ENCODE data around the gene ADRA2C.

ADRA2C gene

GRCh38 chr4:3801931-3802550 is 35.9 kb downstream of the ADRA2C start:
- no peak for TF ChIP-seq TCF12 (IDR thresholded peaks at IDR 0.05; ENCODE audit: low read depth)
- TF ChIP-seq RAD21 (IDR thresholded peaks at IDR 0.05; ENCODE audit: low read depth), result no peak
- TF ChIP-seq, protein P1, sequence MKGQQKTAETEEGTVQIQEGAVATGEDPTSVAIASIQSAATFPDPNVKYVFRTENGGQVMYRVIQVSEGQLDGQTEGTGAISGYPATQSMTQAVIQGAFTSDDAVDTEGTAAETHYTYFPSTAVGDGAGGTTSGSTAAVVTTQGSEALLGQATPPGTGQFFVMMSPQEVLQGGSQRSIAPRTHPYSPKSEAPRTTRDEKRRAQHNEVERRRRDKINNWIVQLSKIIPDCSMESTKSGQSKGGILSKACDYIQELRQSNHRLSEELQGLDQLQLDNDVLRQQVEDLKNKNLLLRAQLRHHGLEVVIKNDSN (IDR thresholded peaks at IDR 0.05), result no peak
- TF ChIP-seq ZBTB7A (IDR thresholded peaks at IDR 0.05; ENCODE audit: low read depth), result no peak
- no peak for TF ChIP-seq EP300 (IDR thresholded peaks at IDR 0.05; ENCODE audit: borderline replicate concordance)
- no peak for TF ChIP-seq EGR1 (IDR thresholded peaks at IDR 0.05)
- no peak for TF ChIP-seq REST (IDR thresholded peaks at IDR 0.05; ENCODE audit: low read depth)

GRCh38 chr4:3802571-3803474 is 36.6 kb downstream of the ADRA2C start:
- TF ChIP-seq EGR1 (IDR thresholded peaks at IDR 0.05) (no peak), FOXM1 (IDR thresholded peaks at IDR 0.05; ENCODE audit: borderline replicate concordance, low read depth) (no peak), TCF12 (IDR thresholded peaks at IDR 0.05; ENCODE audit: low read depth) (no peak), EP300 (IDR thresholded peaks at IDR 0.05; ENCODE audit: borderline replicate concordance) (no peak), YY1 (IDR thresholded peaks at IDR 0.05; ENCODE audit: low read depth) (no peak), ZBTB7A (IDR thresholded peaks at IDR 0.05; ENCODE audit: low read depth) (no peak)
- TF ChIP-seq, protein P1 (IDR thresholded peaks at IDR 0.05), result no peak

- TF ChIP-seq TAF1 (IDR thresholded peaks at IDR 0.05; ENCODE audit: low read depth), result no peak
- no peak for TF ChIP-seq NFIC (IDR thresholded peaks at IDR 0.05)
- TF ChIP-seq EP300 (IDR thresholded peaks at IDR 0.05; ENCODE audit: borderline replicate concordance), result no peak
- TF ChIP-seq, protein P2, sequence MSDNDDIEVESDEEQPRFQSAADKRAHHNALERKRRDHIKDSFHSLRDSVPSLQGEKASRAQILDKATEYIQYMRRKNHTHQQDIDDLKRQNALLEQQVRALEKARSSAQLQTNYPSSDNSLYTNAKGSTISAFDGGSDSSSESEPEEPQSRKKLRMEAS (IDR thresholded peaks at IDR 0.05), result no peak
- TF ChIP-seq RAD21 (IDR thresholded peaks at IDR 0.05; ENCODE audit: low read depth), result no peak
These were observed 37.3 kb downstream of the ADRA2C start for GRCh38 chr4:3803475-3803847.

DNA sequence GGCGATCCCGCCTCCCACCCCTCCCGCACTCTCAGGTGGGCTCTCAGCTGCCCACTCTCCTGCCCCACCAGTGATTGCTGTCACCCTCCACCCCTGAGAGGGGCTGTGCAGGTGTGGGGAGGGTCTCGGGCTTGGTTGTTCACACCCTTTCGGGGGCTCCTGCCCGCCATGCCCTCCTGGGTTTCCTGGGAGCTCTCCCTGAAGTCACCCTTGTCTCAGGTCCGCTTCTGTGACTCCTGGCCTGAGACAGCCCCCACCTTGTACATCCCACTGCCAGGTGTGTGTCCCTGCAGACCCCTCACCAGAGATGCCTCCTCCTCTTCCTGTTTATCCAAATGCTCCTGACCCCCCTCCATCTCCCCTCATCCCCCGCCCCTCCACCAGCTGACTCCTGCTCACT is 37.8 kb downstream of the ADRA2C start:
- TF ChIP-seq EP300 (IDR thresholded peaks at IDR 0.05; ENCODE audit: borderline replicate concordance) (no peak), YY1 (IDR thresholded peaks at IDR 0.05; ENCODE audit: low read depth) (no peak), CREB1 (IDR thresholded peaks at IDR 0.05; ENCODE audit: low read depth) (no peak), TCF12 (IDR thresholded peaks at IDR 0.05; ENCODE audit: low read depth) (no peak), FOXM1 (IDR thresholded peaks at IDR 0.05; ENCODE audit: borderline replicate concordance, low read depth) (no peak), RAD21 (IDR thresholded peaks at IDR 0.05; ENCODE audit: low read depth) (no peak), EGR1 (IDR thresholded peaks at IDR 0.05) (no peak), TEAD4 (IDR thresholded peaks at IDR 0.05) (no peak)
- TF ChIP-seq, protein P2 (IDR thresholded peaks at IDR 0.05), result no peak

DNA sequence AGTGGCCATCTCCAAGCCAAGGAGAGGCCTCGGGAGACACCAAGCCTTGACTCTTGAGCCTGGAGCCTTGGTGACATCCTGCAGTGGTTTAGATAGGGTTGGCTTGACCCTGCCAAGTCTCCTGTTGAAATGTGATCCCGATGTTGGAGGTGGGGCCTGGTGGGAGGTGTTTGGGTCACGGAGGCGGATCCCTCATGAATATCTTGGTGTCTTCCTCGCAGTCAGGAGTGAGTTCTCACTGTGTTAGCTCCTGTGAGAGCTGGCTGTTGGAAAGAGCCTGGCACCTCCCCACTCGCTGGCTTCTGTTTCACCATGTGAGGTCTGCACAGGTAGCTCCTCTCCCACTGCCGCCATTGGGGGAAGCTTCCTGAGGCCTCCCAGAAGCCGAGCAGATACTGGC is 38.8 kb downstream of the ADRA2C start:
- no peak for TF ChIP-seq REST (IDR thresholded peaks at IDR 0.05; ENCODE audit: low read depth)
- TF ChIP-seq TAF1 (IDR thresholded peaks at IDR 0.05; ENCODE audit: low read depth), result no peak
- TF ChIP-seq NFIC (IDR thresholded peaks at IDR 0.05), result no peak
- no peak for TF ChIP-seq YY1 (IDR thresholded peaks at IDR 0.05; ENCODE audit: low read depth)
- no peak for TF ChIP-seq CREB1 (IDR thresholded peaks at IDR 0.05; ENCODE audit: low read depth)
- TF ChIP-seq, protein P1 (IDR thresholded peaks at IDR 0.05), result no peak
- TF ChIP-seq ZBTB7A (IDR thresholded peaks at IDR 0.05; ENCODE audit: low read depth), result no peak
- no peak for TF ChIP-seq EGR1 (IDR thresholded peaks at IDR 0.05)
- TF ChIP-seq, protein P2 (IDR thresholded peaks at IDR 0.05), result no peak
- no peak for TF ChIP-seq RAD21 (IDR thresholded peaks at IDR 0.05; ENCODE audit: low read depth)
- no peak for TF ChIP-seq TEAD4 (IDR thresholded peaks at IDR 0.05)
- TF ChIP-seq CEBPB (IDR thresholded peaks at IDR 0.05), result no peak
- TF ChIP-seq FOXM1 (IDR thresholded peaks at IDR 0.05; ENCODE audit: borderline replicate concordance, low read depth), result no peak
- TF ChIP-seq EP300 (IDR thresholded peaks at IDR 0.05; ENCODE audit: borderline replicate concordance), result no peak
